Endodermal cell (in vitro differentiated cells): Measurements from ENCODE around the gene ARHGAP22. TPM values are rescaled to one million over a fixed set of nuclear protein-coding genes. Genes with fewer than 3 reads are reported as not detected.

Experiments
- DNase-seq: peaks from one replicate; pipeline ENCODE4 v3.0.0-alpha.2; 2017
- H3K27ac ChIP-seq: 2 replicates; pipeline ENCODE4 v1.5.1; 2013; ENCODE audit warnings: mild to moderate bottlenecking, low read depth, low read length, moderate library complexity
- H3K27me3 ChIP-seq: 2 replicates; pipeline ENCODE4 v1.6.1; 2013; ENCODE audit warnings: mild to moderate bottlenecking, low read length, moderate library complexity; ENCODE audit not compliant: insufficient read depth, control insufficient read depth, poor library complexity, severe bottlenecking
- H3K36me3 ChIP-seq: 2 replicates; pipeline ENCODE4 v1.7.0; 2013; ENCODE audit warnings: mild to moderate bottlenecking, low read length, moderate library complexity; ENCODE audit not compliant: control insufficient read depth, insufficient read depth
- H3K4me1 ChIP-seq: one replicate; pipeline ENCODE4 v1.7.0; 2013; ENCODE audit warnings: low read length; ENCODE audit not compliant: control insufficient read depth, insufficient read depth
- H3K4me3 ChIP-seq: 2 replicates; pipeline ENCODE4 v1.5.1; 2013; ENCODE audit warnings: mild to moderate bottlenecking, low read length, moderate library complexity
- H3K9ac ChIP-seq: 2 replicates; pipeline ENCODE4 v1.6.1; 2013; ENCODE audit warnings: mild to moderate bottlenecking, low read length, moderate library complexity; ENCODE audit not compliant: poor library complexity, severe bottlenecking; ENCODE audit errors: extremely low read depth
- H3K9me3 ChIP-seq: 2 replicates; pipeline ENCODE4 v1.6.1; 2013; ENCODE audit warnings: mild to moderate bottlenecking, low read length, moderate library complexity; ENCODE audit not compliant: control insufficient read depth
- H3K27ac Mint-ChIP-seq: 2 replicates; pipeline ENCODE4 v1.8.0; 2020; ENCODE audit warnings: mixed read lengths
- H3K27me3 Mint-ChIP-seq: 2 replicates; pipeline ENCODE4 v1.8.0; 2021; ENCODE audit warnings: mild to moderate bottlenecking, mixed read lengths; ENCODE audit not compliant: insufficient read depth
- H3K36me3 Mint-ChIP-seq: 2 replicates; pipeline ENCODE4 v1.8.0; 2020; ENCODE audit warnings: low read depth, mixed read lengths
- H3K4me1 Mint-ChIP-seq: 2 replicates; pipeline ENCODE4 v1.8.0; 2020; ENCODE audit warnings: mixed read lengths
- H3K4me3 Mint-ChIP-seq: 2 replicates; pipeline ENCODE4 v1.8.0; 2020; ENCODE audit warnings: mild to moderate bottlenecking, moderate library complexity, mixed read lengths
- H3K9me3 Mint-ChIP-seq: 2 replicates; pipeline ENCODE4 v1.8.0; 2020; ENCODE audit warnings: mild to moderate bottlenecking, mixed read lengths
- CTCF ChIP-seq: fragments of 200-600 bp; sonication (generic); conservative IDR thresholded peaks from 2 replicates; pipeline ENCODE4 v1.5.0; 2021; ENCODE audit warnings: antibody characterized with exemption, mild to moderate bottlenecking
- WGBS, 2 experiments: methylation state at CpG; one replicate each; pipeline versions ENCODE4 v1.1.5 to v1.1.7; 2013; ENCODE audit warnings: missing lambda C conversion rate in 2 of 2, mixed read lengths in 1 of 2; ENCODE audit not compliant: insufficient coverage in 1 of 2, insufficient read length in 1 of 2; 5-methylcytosine and 5-hydroxymethylcytosine counted together
- total RNA-seq, 2 donors: library from RNA; stranded (reverse); fragmentation: NEBNext Ultra II Directional in 1 of 2; extraction: Animal tissue kit (Norgen Biotek cat#: 25700) in 1 of 2; gene quantifications; 2 replicates in 1 of 2; 3 replicates in 1 of 2; pipeline ENCODE4 v1.2.1, GENCODE V29; 2021

Gene ARHGAP22
- total RNA-seq, 2 donors from 2014 or later = 10.3 to 14.1 TPM

- Mint-ChIP-seq H3K9me3 (peaks cover 14% of the 10 kb centered on the region), H3K4me1 (peaks cover 17% of the 10 kb centered on the region), H3K4me3 (no peak overlapping the region), H3K27ac (no peak overlapping the region), H3K36me3 (peaks cover 42% of the 10 kb centered on the region), H3K27me3 (no peaks in the 10 kb centered on the region)
- Histone ChIP-seq H3K27ac (no peak overlapping the region), H3K4me3 (no peak overlapping the region), H3K36me3 (peaks cover 38% of the 10 kb centered on the region), H3K9me3 (peaks cover 28% of the 10 kb centered on the region), H3K4me1 (peaks cover 15% of the 10 kb centered on the region), H3K9ac (no peak overlapping the region), H3K27me3 (no peaks in the 10 kb centered on the region)
- TF ChIP-seq CTCF = no peak
- no peak for DNase-seq
- WGBS, 2 experiments = no CpG with 5 or more reads among the region's 1 CpG
Observed at GRCh38 chr10:48414778-48415177, 190.1 kb downstream of the ARHGAP22 start.

GRCh38 chr10:48414160-48414559 lies 190.7 kb downstream of the ARHGAP22 start:
- Mint-ChIP-seq H3K27ac (no peak overlapping the region), H3K4me1 (peaks cover 17% of the 10 kb centered on the region), H3K36me3 (peaks cover 43% of the 10 kb centered on the region), H3K4me3 (no peak overlapping the region), H3K9me3 (peaks cover 14% of the 10 kb centered on the region), H3K27me3 (no peaks in the 10 kb centered on the region)
- TF ChIP-seq CTCF = no peak
- WGBS, 2 experiments = 100% methylated on average over 1 of the region's 1 CpG; no CpG with 5 or more reads in 1 of the 2 experiments
- Histone ChIP-seq H3K27ac (no peak overlapping the region), H3K27me3 (no peaks in the 10 kb centered on the region), H3K4me1 (peaks cover 15% of the 10 kb centered on the region), H3K4me3 (no peak overlapping the region), H3K9me3 (peaks cover 28% of the 10 kb centered on the region), H3K9ac (no peak overlapping the region), H3K36me3 (peaks cover 38% of the 10 kb centered on the region)
- DNase-seq = no peak

GRCh38 chr10:48412933-48413332 lies 191.9 kb downstream of the ARHGAP22 start:
- Histone ChIP-seq H3K9ac (no peak overlapping the region), H3K4me3 (no peak overlapping the region), H3K27me3 (no peaks in the 10 kb centered on the region), H3K4me1 (peaks cover 12% of the 10 kb centered on the region), H3K36me3 (peaks cover 37% of the 10 kb centered on the region), H3K27ac (no peak overlapping the region), H3K9me3 (peaks cover 28% of the 10 kb centered on the region)
- Mint-ChIP-seq H3K4me3 (no peak overlapping the region), H3K27ac (no peak overlapping the region), H3K36me3 (peaks cover 43% of the 10 kb centered on the region), H3K27me3 (no peaks in the 10 kb centered on the region), H3K9me3 (peaks cover 14% of the 10 kb centered on the region), H3K4me1 (peaks cover 12% of the 10 kb centered on the region)
- TF ChIP-seq CTCF = no peak
- DNase-seq = no peak
- 93 to 96% methylated on average over 2 to 4 of the region's 4 CpGs for WGBS, 2 experiments
